HUES6 (cell line): ENCODE results near the gene QRFP.

Source experiments
- H3K27ac ChIP-seq: 2 replicates; pipeline ENCODE4 v1.7.0; 2013; ENCODE audit warnings: low read depth, mild to moderate bottlenecking, low read length, inconsistent platforms
- H3K27me3 ChIP-seq: 2 replicates; pipeline ENCODE4 v1.6.1; 2013; ENCODE audit warnings: low read length; ENCODE audit not compliant: control insufficient read depth, insufficient read depth
- H3K36me3 ChIP-seq: 2 replicates; pipeline ENCODE4 v1.6.1; 2013; ENCODE audit warnings: low read length; ENCODE audit not compliant: control insufficient read depth, insufficient read depth
- H3K4me1 ChIP-seq: 2 replicates; pipeline ENCODE4 v1.6.1; 2013; ENCODE audit warnings: low read length; ENCODE audit not compliant: control insufficient read depth, insufficient read depth
- H3K4me3 ChIP-seq: 2 replicates; pipeline ENCODE4 v1.5.1; 2013; ENCODE audit warnings: low read depth, low read length
- H3K9ac ChIP-seq: one replicate; pipeline ENCODE4 v1.6.1; 2013; ENCODE audit warnings: mild to moderate bottlenecking, low read length
- H3K9me3 ChIP-seq: 2 replicates; pipeline ENCODE4 v1.6.1; 2013; ENCODE audit warnings: low read depth, low read length; ENCODE audit not compliant: control insufficient read depth, insufficient read depth

Gene QRFP

GRCh38 chr9:130896233-130897014 lies at the start of gene QRFP:
TSS of gene QRFP (minus strand) at chr9:130896812. CDS start at chr9:130893838, 2,974 bp downstream.
- H3K9me3 ChIP-seq = no peaks in the 10 kb centered on the region
- H3K4me3 ChIP-seq = no peak within 1 kb of the TSS
- no peaks in the 10 kb centered on the region for H3K27me3 ChIP-seq
- no peak within 1 kb of the TSS for H3K27ac ChIP-seq
- peaks cover 19% of the 10 kb centered on the region for H3K36me3 ChIP-seq
- H3K4me1 ChIP-seq = no peaks in the 10 kb centered on the region; the same call in 1 of the 2 replicates
- no peak within 1 kb of the TSS for H3K9ac ChIP-seq

- H3K36me3 ChIP-seq = no peaks in the 10 kb centered on the region
- H3K4me1 ChIP-seq = 0 out of 2 replicates have a peak, but pooled peaks cover 6% of the 10 kb centered on the region
- peaks cover 7% of the 10 kb centered on the region for H3K9me3 ChIP-seq
- no peak overlapping the region for H3K4me3 ChIP-seq
- H3K27ac ChIP-seq = no peak overlapping the region
- H3K27me3 ChIP-seq = peaks cover 44% of the 10 kb centered on the region
- H3K9ac ChIP-seq = no peak overlapping the region
Observed at GRCh38 chr9:130945173-130945572, 48.6 kb upstream of the QRFP start.

- Histone ChIP-seq H3K9me3 (peaks cover 3% of the 10 kb centered on the region), H3K27ac (no peak overlapping the region), H3K4me3 (no peak overlapping the region), H3K9ac (no peak overlapping the region), H3K27me3 (peaks cover 45% of the 10 kb centered on the region), H3K4me1 (0 out of 2 replicates have a peak, but pooled peaks cover 6% of the 10 kb centered on the region), H3K36me3 (no peaks in the 10 kb centered on the region)
Observed at GRCh38 chr9:130944510-130945058, 48.0 kb upstream of the QRFP start.

- Histone ChIP-seq H3K36me3 (no peaks in the 10 kb centered on the region), H3K27ac (no peak overlapping the region), H3K4me1 (0 out of 2 replicates have a peak, but pooled peaks cover 6% of the 10 kb centered on the region), H3K27me3 (peaks cover 50% of the 10 kb centered on the region), H3K9me3 (no peaks in the 10 kb centered on the region), H3K9ac (no peak overlapping the region), H3K4me3 (no peak overlapping the region)
Observed at GRCh38 chr9:130943777-130944176, 47.2 kb upstream of the QRFP start.

GRCh38 chr9:130943221-130943620 lies 46.6 kb upstream of the QRFP start:
- no peak overlapping the region for H3K9ac ChIP-seq
- H3K27me3 ChIP-seq = peaks cover 54% of the 10 kb centered on the region
- H3K27ac ChIP-seq = no peak overlapping the region
- H3K36me3 ChIP-seq = no peaks in the 10 kb centered on the region
- no peaks in the 10 kb centered on the region for H3K9me3 ChIP-seq
- 0 out of 2 replicates have a peak, but pooled peaks cover 6% of the 10 kb centered on the region for H3K4me1 ChIP-seq
- H3K4me3 ChIP-seq = no peak overlapping the region

- no peaks in the 10 kb centered on the region for H3K36me3 ChIP-seq
- peaks cover 11% of the 10 kb centered on the region; the same call in 1 of the 2 replicates for H3K4me1 ChIP-seq
- H3K27ac ChIP-seq = no peak overlapping the region
- H3K9me3 ChIP-seq = no peaks in the 10 kb centered on the region
- H3K9ac ChIP-seq = no peak overlapping the region
- no peak overlapping the region for H3K4me3 ChIP-seq
- H3K27me3 ChIP-seq = peaks cover 58% of the 10 kb centered on the region
Observed at GRCh38 chr9:130942679-130943078, 46.1 kb upstream of the QRFP start.

GRCh38 chr9:130942084-130942483 lies 45.5 kb upstream of the QRFP start:
- Histone ChIP-seq H3K27ac (no peak overlapping the region), H3K9ac (no peak overlapping the region), H3K4me3 (no peak overlapping the region), H3K36me3 (no peaks in the 10 kb centered on the region), H3K9me3 (no peaks in the 10 kb centered on the region), H3K4me1 (peaks cover 16% of the 10 kb centered on the region), H3K27me3 (peaks cover 59% of the 10 kb centered on the region)

- Histone ChIP-seq H3K27me3 (peaks cover 60% of the 10 kb centered on the region), H3K4me1 (peaks cover 28% of the 10 kb centered on the region), H3K9me3 (no peaks in the 10 kb centered on the region), H3K4me3 (peak overlapping the region; percentile 67), H3K27ac (no peak overlapping the region), H3K36me3 (no peaks in the 10 kb centered on the region), H3K9ac (no peak overlapping the region)
Observed at GRCh38 chr9:130940693-130941576, 44.3 kb upstream of the QRFP start.

- Histone ChIP-seq H3K27ac (no peak overlapping the region), H3K27me3 (peaks cover 60% of the 10 kb centered on the region), H3K36me3 (no peaks in the 10 kb centered on the region), H3K9me3 (no peaks in the 10 kb centered on the region), H3K4me3 (peak overlapping the region; percentile 67), H3K4me1 (peaks cover 30% of the 10 kb centered on the region), H3K9ac (no peak overlapping the region)
Observed at GRCh38 chr9:130940027-130940549, 43.5 kb upstream of the QRFP start.

GRCh38 chr9:130939405-130940026 lies 42.9 kb upstream of the QRFP start:
- peak overlapping the region; percentile 67 for H3K4me3 ChIP-seq
- no peaks in the 10 kb centered on the region for H3K9me3 ChIP-seq
- H3K9ac ChIP-seq = no peak overlapping the region
- H3K4me1 ChIP-seq = peaks cover 30% of the 10 kb centered on the region
- peaks cover 60% of the 10 kb centered on the region for H3K27me3 ChIP-seq
- no peak overlapping the region for H3K27ac ChIP-seq
- H3K36me3 ChIP-seq = no peaks in the 10 kb centered on the region
